Naive B cell (primary cell): ENCODE results near the gene GFPT2. TPM values are rescaled to one million over a fixed set of nuclear protein-coding genes. Genes with fewer than 3 reads are reported as not detected.

Source experiments
- ATAC-seq, 2 donors: fragments of 150-1000 bp; cut with Tn5 transposase; 2 replicates each; pipeline ENCODE4 v1.10.0; 2021; ENCODE audit warnings: low read depth in 2 of 2, mild to moderate bottlenecking in 2 of 2, moderate library complexity in 2 of 2
- DNase-seq: peaks from one replicate; pipeline ENCODE4 v3.0.0; 2022
- H3K27ac Mint-ChIP-seq, 6 donors: one replicate each; pipeline ENCODE4 v1.8.0; 2020 to 2022; ENCODE audit warnings: mild to moderate bottlenecking in 6 of 6, mixed read lengths in 6 of 6, moderate library complexity in 5 of 6, inconsistent platforms in 2 of 6
- H3K27me3 Mint-ChIP-seq, 3 donors: one replicate each; pipeline ENCODE4 v1.8.0; 2021 to 2022; ENCODE audit warnings: mixed read lengths in 3 of 3, mild to moderate bottlenecking in 1 of 3
- H3K36me3 Mint-ChIP-seq, 2 donors: one replicate each; pipeline ENCODE4 v1.8.0; 2020 to 2022; ENCODE audit warnings: mixed read lengths in 2 of 2, inconsistent platforms in 1 of 2, mild to moderate bottlenecking in 1 of 2
- H3K4me1 Mint-ChIP-seq, 3 donors: one replicate each; pipeline ENCODE4 v1.8.0; 2020 to 2022; ENCODE audit warnings: mixed read lengths in 3 of 3, inconsistent platforms in 1 of 3, mild to moderate bottlenecking in 1 of 3, moderate library complexity in 1 of 3
- H3K4me3 Mint-ChIP-seq, 8 donors: one replicate each; pipeline ENCODE4 v1.8.0; 2020 to 2022; ENCODE audit warnings: mild to moderate bottlenecking in 8 of 8, mixed read lengths in 8 of 8, moderate library complexity in 8 of 8, inconsistent platforms in 2 of 8
- H3K9me3 Mint-ChIP-seq, 7 donors: one replicate each; pipeline ENCODE4 v1.8.0; 2020 to 2022; ENCODE audit warnings: mixed read lengths in 7 of 7, mild to moderate bottlenecking in 5 of 7, inconsistent platforms in 2 of 7, moderate library complexity in 1 of 7
- polyA plus RNA-seq, 6 donors: library from polyadenylated mRNA; unstranded; fragments of 300-500 nt; fragmentation: Illumina TruSeq; gene quantifications; one replicate each; pipeline ENCODE4 v1.2.3, GENCODE V29; 2021; ENCODE audit warnings: low read depth in 6 of 6

GFPT2 gene
- polyA plus RNA-seq, 6 donors from 2014 or later, result 0.08 to 0.10 TPM; not detected in 4

DNA sequence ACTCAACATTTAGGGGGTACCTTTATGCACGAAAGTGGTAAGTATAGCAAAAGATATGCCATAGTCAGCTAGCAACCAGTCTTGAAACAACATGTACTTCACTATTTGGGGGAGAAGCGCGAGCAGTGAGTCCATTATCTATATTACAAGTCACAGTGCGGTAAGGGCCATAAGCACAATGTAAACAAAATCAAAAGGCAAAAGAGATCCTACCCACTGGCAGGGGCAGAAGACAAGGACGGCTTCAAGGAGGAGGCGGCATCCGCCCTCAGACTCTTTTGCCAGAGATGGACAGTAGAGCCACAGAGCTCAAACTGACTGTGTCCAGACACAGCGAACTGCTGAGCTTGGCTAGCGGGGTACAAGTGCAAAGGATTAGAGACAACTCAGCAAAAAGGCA is 70.9 kb downstream of the GFPT2 start:
- ATAC-seq (no peak), DNase-seq (no peak)
- Mint-ChIP-seq H3K36me3 (peaks cover 39 to 44% of the 10 kb centered on the region in 2 donors), H3K27me3 (no peaks in the 10 kb centered on the region), H3K27ac (no peak overlapping the region), H3K4me1 (peaks cover 17 to 22% (median 21%) of the 10 kb centered on the region in 3 donors), H3K9me3 (peaks cover 0 to 2% (median 1%) of the 10 kb centered on the region in 7 donors), H3K4me3 (peak overlapping the region in 1 of 8 donors; percentile 31)

DNA sequence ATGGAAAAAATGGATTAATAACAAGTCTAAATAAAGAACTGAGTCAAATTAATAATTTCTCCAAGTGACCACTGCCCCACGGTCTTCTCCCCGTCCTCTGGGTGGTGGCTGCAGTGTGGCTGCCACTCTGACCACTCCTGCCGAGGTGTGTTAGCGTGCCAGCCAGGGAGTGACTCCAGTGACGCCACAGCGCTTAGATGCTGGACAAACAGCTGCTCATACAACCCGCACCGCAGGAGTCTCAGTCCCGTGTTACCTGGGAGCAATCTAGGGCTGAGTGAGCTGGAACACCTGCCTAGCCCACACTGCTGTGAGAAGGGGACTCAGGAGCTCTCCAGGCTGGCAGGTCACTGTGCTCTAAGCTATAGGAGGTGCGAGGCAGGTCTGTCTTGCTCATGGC is 71.4 kb downstream of the GFPT2 start:
- H3K36me3 Mint-ChIP-seq, result peaks cover 43 to 49% of the 10 kb centered on the region in 2 donors
- DNase-seq (no peak), ATAC-seq (no peak)
- H3K4me3 Mint-ChIP-seq, result no peak overlapping the region
- no peaks in the 10 kb centered on the region for H3K27me3 Mint-ChIP-seq
- H3K9me3 Mint-ChIP-seq, result peaks cover 0 to 6% (median 1%) of the 10 kb centered on the region in 7 donors
- peaks cover 17 to 22% (median 22%) of the 10 kb centered on the region in 3 donors for H3K4me1 Mint-ChIP-seq
- H3K27ac Mint-ChIP-seq, result no peak overlapping the region

DNA sequence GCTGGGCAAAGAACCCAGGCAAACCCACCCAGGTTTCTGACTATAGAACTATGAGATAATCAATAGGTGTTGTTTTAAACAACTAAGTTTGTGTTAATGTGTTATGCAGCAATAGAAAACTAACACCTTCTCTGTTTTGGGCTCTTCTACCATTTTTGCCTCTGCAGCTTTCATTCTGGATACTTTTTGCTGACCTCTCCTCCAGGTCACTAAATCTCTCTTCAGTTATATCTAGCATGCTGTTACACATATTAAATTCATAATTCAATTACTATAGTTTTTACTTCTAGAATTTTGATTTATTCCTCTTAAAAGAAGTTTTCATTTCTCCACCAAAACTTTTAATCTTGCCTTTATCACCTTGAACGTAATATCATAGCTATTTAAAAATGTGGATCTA is 78.4 kb downstream of the GFPT2 start:
- DNase-seq, result no peak
- H3K27me3 Mint-ChIP-seq, result no peaks in the 10 kb centered on the region
- H3K36me3 Mint-ChIP-seq, result peaks cover 66 to 71% of the 10 kb centered on the region in 2 donors
- ATAC-seq, result no peak
- H3K4me1 Mint-ChIP-seq, result peaks cover 0 to 13% (median 0%) of the 10 kb centered on the region in 3 donors
- no peak overlapping the region for H3K4me3 Mint-ChIP-seq
- H3K27ac Mint-ChIP-seq, result no peak overlapping the region
- H3K9me3 Mint-ChIP-seq, result peaks cover 5 to 47% (median 12%) of the 10 kb centered on the region in 7 donors

DNA sequence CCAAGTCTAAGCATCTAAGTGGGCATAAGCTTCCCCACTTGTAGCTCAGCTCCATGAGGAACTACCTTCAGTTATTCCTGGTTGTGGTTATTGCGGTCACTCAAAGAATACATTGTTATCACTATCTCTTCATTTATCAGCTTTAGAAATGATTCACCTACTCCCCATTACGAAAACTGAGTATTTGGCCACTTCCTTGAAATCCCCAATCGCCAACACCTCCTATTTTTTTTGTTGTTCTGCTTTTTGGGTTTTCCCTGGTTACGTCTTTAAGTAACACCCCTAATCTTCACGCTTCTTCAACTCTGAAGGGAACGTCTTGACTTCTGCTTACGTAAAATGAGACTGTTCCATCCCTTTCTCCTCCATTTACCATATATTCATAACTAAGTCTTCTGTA is 81.9 kb downstream of the GFPT2 start:
- ATAC-seq (no peak), DNase-seq (no peak)
- peaks cover 0 to 8% (median 0%) of the 10 kb centered on the region in 3 donors for H3K4me1 Mint-ChIP-seq
- no peak overlapping the region for H3K27ac Mint-ChIP-seq
- peaks cover 9 to 58% (median 29%) of the 10 kb centered on the region in 7 donors for H3K9me3 Mint-ChIP-seq
- peaks cover 47 to 59% of the 10 kb centered on the region in 2 donors for H3K36me3 Mint-ChIP-seq
- H3K4me3 Mint-ChIP-seq, result no peak overlapping the region
- no peaks in the 10 kb centered on the region for H3K27me3 Mint-ChIP-seq

DNA sequence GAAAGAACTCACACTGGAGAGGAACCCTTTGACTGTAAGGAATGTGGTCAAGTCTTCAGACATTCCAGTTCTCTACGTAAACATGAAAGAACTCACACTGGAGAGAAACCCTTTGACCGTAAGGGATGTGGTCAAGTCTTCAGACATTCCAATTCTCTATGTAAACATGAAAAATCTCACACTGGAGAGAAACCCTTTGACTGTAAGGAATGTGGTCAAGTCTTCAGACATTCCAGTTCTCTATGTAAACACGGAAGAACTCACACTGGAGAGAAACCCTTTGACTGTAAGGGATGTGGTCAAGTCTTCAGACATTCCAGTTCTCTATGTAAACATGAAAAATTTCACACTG is 93.9 kb downstream of the GFPT2 start:
- H3K4me3 Mint-ChIP-seq, result no peak overlapping the region
- peaks cover 16 to 94% (median 88%) of the 10 kb centered on the region in 7 donors for H3K9me3 Mint-ChIP-seq

DNA sequence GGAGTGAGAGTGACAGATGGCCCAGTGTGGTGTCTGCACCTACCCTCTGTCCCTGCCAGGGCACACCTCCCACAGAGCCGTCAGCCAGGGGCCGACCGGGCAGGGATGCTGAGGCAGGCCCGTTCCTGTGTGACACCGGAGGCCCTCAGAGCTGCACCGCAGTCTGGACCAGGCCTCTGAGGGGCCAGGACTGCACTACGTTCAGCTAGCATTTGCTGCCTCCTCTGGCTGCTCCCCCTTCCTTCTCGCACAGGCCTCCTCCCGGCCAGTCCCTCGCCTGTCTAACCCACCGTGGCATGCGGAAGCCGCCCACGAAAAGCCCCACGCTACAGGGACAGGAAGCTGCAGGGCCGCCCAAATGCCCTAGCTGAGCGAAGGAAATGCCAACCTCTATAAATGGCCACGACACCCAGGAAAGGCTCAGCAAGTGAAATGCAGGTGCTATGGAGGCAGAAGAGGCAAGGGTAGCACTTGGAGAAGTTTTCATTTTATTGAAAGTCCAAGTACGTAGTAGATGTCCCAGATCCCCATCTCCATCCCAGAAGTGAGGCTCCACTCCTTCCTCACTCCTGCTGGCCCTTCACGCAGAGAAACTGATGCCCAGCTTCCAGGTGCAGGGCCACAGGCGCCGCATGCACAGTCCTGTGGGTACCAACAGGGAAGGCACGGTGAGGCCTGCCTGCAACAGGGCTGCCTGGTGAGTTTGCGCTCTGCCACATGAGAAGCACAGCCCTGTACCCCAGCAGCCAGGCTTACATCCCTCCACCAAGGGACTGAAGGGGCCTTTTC is 99.9 kb downstream of the GFPT2 start:
- ATAC-seq (no peak), DNase-seq (no peak)
- peaks cover 45 to 78% of the 10 kb centered on the region in 2 donors for H3K36me3 Mint-ChIP-seq
- H3K27ac Mint-ChIP-seq, result no peak overlapping the region
- no peaks in the 10 kb centered on the region for H3K4me1 Mint-ChIP-seq
- H3K4me3 Mint-ChIP-seq, result peak overlapping the region in 2 of 8 donors; percentile 5 to 15
- H3K9me3 Mint-ChIP-seq, result peaks cover 20 to 82% (median 70%) of the 10 kb centered on the region in 7 donors
- H3K27me3 Mint-ChIP-seq, result no peaks in the 10 kb centered on the region

More for the DNA sequence above, 93.9 kb downstream of the GFPT2 start:
- peaks cover 69 to 70% of the 10 kb centered on the region in 2 donors for H3K36me3 Mint-ChIP-seq
- peaks cover 0 to 3% (median 0%) of the 10 kb centered on the region in 3 donors for H3K4me1 Mint-ChIP-seq
- no peak overlapping the region for H3K27ac Mint-ChIP-seq
- no peak for DNase-seq
- no peaks in the 10 kb centered on the region for H3K27me3 Mint-ChIP-seq
- ATAC-seq, result no peak

DNA sequence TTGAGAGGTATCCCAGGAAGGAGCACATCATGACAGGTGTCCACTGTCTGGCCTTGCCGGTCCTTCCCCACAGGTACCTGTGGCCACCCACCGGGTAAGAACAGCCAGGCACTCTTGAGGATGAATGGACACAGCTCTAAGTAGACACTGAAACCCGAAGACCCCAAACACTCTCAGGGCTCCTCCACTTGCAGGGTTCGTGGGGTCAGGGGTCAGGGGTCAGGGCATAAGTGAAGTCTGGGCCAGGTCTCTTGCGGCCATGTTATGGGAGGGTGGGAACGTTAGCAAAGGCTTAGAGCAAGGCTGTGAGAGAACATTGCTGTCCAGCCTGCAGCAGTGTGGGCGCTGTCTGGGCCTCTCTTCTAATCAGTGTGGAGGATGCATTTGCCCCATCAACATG is 101.2 kb downstream of the GFPT2 start:
- H3K27me3 Mint-ChIP-seq, result no peaks in the 10 kb centered on the region
- H3K9me3 Mint-ChIP-seq, result peaks cover 20 to 75% (median 58%) of the 10 kb centered on the region in 7 donors
- H3K27ac Mint-ChIP-seq, result no peak overlapping the region
- ATAC-seq, result no peak
- H3K36me3 Mint-ChIP-seq, result peaks cover 41 to 78% of the 10 kb centered on the region in 2 donors
- DNase-seq, result no peak
- H3K4me3 Mint-ChIP-seq, result no peak overlapping the region
- no peaks in the 10 kb centered on the region for H3K4me1 Mint-ChIP-seq

DNA sequence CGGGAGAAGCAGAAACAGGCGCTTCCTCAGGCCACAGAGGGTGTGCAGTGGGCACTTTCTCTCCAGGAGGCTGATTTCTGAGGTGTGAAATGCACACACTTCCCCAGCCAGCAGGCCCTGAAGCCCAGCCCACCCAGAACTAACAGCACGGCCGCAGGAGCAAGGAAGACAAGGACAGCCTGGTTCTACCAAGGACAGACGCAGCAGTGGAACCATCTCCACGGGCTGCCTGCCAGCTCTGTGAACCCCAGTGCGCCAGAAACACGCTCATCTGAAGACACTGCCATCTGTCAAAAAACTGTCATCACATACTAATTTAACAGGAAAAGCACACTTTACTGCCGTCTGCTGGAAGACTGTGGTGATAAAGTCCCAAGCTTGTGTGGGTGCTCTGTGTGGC is 102.0 kb downstream of the GFPT2 start:
- Mint-ChIP-seq H3K36me3 (peaks cover 47 to 86% of the 10 kb centered on the region in 2 donors), H3K4me1 (no peaks in the 10 kb centered on the region), H3K9me3 (peaks cover 20 to 74% (median 55%) of the 10 kb centered on the region in 7 donors), H3K4me3 (no peak overlapping the region), H3K27ac (no peak overlapping the region), H3K27me3 (no peaks in the 10 kb centered on the region)
- DNase-seq, result no peak
- ATAC-seq, result no peak

Other genes starting within 250 kb of the GFPT2 start
- gene RASGEF1C, start 144.1 kb downstream of the GFPT2 start, polyA plus RNA-seq, result not detected
- 10 to 100 TPM; 14.5 to 29.2 (median 23.2) TPM for gene MAPK9, start 61.3 kb downstream of the GFPT2 start, polyA plus RNA-seq
- gene CNOT6, start 141.0 kb upstream of the GFPT2 start, polyA plus RNA-seq, result 1 to 10 TPM in 5 of 6 donors, under 1 TPM in 1; 0.84 to 8.8 (median 6.3) TPM
- gene SCGB3A1, start 238.2 kb upstream of the GFPT2 start, polyA plus RNA-seq, result not detected